ENCODE data around the gene PREB.
"Not testable (repeated sequence)": the region's sequence is repeated elsewhere in the genome, so short reads cannot be mapped to it uniquely, and the experiment has no call there.

Gene PREB

GRCh38 chr2:27121906-27122305 is 12.5 kb downstream of the PREB start:
- H3K4me1 ChIP-seq (ENCODE audit: insufficient read depth, low read length): peaks cover 17% of the 10 kb centered on the region
- no peak overlapping the region for H3K27ac ChIP-seq (ENCODE audit: low read depth, low read length)
- no peaks in the 10 kb centered on the region for H3K9me3 ChIP-seq (ENCODE audit: low read length)

DNA sequence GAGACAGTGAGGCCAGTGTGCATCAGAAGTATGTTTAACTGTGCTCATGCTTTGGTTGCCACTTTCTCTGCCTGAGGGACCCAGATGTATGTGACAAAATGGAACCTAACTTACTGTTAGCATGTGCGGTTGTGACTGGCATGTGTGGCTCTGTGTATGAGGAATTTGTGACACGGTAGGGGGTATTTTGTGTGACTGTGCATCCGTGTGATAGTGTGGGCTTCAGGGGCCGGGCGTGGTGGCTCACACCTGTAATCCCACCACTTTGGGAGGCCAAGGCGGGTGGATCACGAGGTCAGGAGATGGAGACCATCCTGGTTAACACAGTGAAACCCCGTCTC is 15.1 kb downstream of the PREB start:
- not testable (repeated sequence) for H3K9ac ChIP-seq (ENCODE audit: low read length)

More at GRCh38 chr2:27121906-27122305, 12.5 kb downstream of the PREB start:
- Histone ChIP-seq H3K4me3 (ENCODE audit: low read depth in 1 of 2, low read length in 2 of 2) (no peak overlapping the region), H3K27me3 (ENCODE audit: control insufficient read depth in 1 of 2, insufficient read depth in 2 of 2, low read length in 2 of 2) (peaks cover 7 to 13% of the 10 kb centered on the region in 2 donors), H3K9ac (ENCODE audit: low read length) (no peak overlapping the region), H3K36me3 (ENCODE audit: insufficient read depth, low read length) (no peaks in the 10 kb centered on the region)

DNA sequence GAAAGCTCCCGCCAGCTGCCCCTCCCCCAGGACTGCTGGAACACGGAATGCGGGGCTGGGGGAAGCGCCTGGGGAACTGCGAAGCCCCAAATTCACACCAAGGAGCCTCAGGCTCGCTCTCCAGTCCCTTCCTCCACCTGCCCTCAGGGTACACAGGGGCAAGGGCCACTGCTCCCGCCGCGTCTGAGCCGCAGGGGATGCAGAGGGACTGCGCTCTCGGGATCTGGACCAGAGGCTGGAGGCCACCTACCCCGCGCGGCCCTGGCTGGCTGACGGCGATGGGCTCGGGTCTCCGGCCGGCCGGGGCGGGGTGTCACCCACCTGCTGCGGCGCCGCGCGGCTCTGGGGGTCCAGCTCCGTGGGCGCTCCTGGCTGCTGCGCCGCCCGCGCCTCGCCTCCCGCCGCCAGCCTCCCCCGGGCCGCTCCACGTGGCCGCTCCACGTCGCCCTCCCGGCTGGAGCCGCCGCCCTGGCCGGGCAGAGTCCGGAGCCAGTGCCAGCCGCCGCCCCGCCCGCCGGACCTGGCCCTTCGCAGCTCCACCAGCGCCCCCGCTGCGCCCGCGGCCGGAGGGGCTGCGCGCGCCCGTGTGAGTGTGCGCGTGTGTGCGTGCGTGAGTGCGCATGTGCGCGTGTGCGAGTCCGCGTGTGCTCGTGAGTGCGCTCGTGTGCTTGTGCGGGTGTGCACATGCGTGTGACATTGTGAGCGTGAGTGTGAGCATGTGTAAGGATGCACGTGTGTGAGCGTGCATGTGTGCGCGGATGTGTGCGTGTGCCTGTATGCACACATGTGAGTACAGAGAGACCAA is 15.7 kb downstream of the PREB start, which contains the start of gene CGREF1:
Gene CGREF1 (minus strand): TSS at position 604 of the 805 bp plus-strand sequence. CDS start 14,762 bp downstream, outside the sequence.
- Histone ChIP-seq H3K27me3 (ENCODE audit: control insufficient read depth in 1 of 2, insufficient read depth in 2 of 2, low read length in 2 of 2) (peaks cover 8 to 13% of the 10 kb centered on the region in 2 donors), H3K4me1 (ENCODE audit: insufficient read depth, low read length) (peaks cover 13% of the 10 kb centered on the region), H3K27ac (ENCODE audit: low read depth, low read length) (no peak within 1 kb of the TSS), H3K4me3 (ENCODE audit: low read depth in 1 of 2, low read length in 2 of 2) (peak within 1 kb of the TSS; percentile 7 to 42), H3K36me3 (ENCODE audit: insufficient read depth, low read length) (no peaks in the 10 kb centered on the region), H3K9ac (ENCODE audit: low read length) (no peak within 1 kb of the TSS), H3K9me3 (ENCODE audit: low read length) (no peaks in the 10 kb centered on the region)

More for the DNA sequence above, 15.1 kb downstream of the PREB start:
- peak overlapping the region in 1 of 2 donors; percentile 42 for H3K4me3 ChIP-seq (ENCODE audit: low read depth in 1 of 2, low read length in 2 of 2)
- H3K27me3 ChIP-seq (ENCODE audit: control insufficient read depth in 1 of 2, insufficient read depth in 2 of 2, low read length in 2 of 2): peaks cover 8 to 13% of the 10 kb centered on the region in 2 donors
- H3K4me1 ChIP-seq (ENCODE audit: insufficient read depth, low read length): peaks cover 17% of the 10 kb centered on the region
- not testable (repeated sequence) for H3K9me3 ChIP-seq (ENCODE audit: low read length); H3K36me3 ChIP-seq (ENCODE audit: insufficient read depth, low read length); H3K27ac ChIP-seq (ENCODE audit: low read depth, low read length)

- no peaks in the 10 kb centered on the region for H3K9me3 ChIP-seq (ENCODE audit: low read length)
- peak overlapping the region in 1 of 2 donors; percentile 7 for H3K4me3 ChIP-seq (ENCODE audit: low read depth in 1 of 2, low read length in 2 of 2)
- no peak overlapping the region for H3K27ac ChIP-seq (ENCODE audit: low read depth, low read length)
- no peaks in the 10 kb centered on the region for H3K36me3 ChIP-seq (ENCODE audit: insufficient read depth, low read length)
- peaks cover 10% of the 10 kb centered on the region for H3K4me1 ChIP-seq (ENCODE audit: insufficient read depth, low read length)
- H3K9ac ChIP-seq (ENCODE audit: low read length): no peak overlapping the region
- H3K27me3 ChIP-seq (ENCODE audit: control insufficient read depth in 1 of 2, insufficient read depth in 2 of 2, low read length in 2 of 2): peaks cover 8 to 13% of the 10 kb centered on the region in 2 donors
These were observed 16.4 kb downstream of the PREB start for GRCh38 chr2:27117995-27118524.

DNA sequence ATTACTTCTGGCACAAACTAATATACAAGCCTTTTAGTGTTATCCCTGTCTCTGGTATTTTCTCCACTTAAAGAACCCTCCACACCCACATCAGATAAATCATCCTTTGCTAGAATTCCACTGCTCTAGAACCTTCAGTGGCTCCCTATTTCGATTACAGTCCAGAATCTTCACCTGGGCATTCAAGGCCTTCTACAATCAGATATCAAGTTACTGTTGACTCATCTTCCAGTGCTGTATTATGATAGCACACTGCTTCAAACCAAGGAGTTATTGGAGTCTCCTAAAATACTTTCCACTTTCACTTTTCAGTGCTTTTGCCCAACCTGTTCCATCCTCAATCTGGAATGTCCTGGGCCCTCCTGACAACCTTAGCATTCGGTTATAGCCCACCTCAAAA is 18.9 kb downstream of the PREB start:
- Histone ChIP-seq H3K9ac (ENCODE audit: low read length) (no peak overlapping the region), H3K9me3 (ENCODE audit: low read length) (no peaks in the 10 kb centered on the region), H3K36me3 (ENCODE audit: insufficient read depth, low read length) (no peaks in the 10 kb centered on the region), H3K27ac (ENCODE audit: low read depth, low read length) (no peak overlapping the region), H3K4me1 (ENCODE audit: insufficient read depth, low read length) (peaks cover 6% of the 10 kb centered on the region), H3K27me3 (ENCODE audit: control insufficient read depth in 1 of 2, insufficient read depth in 2 of 2, low read length in 2 of 2) (peaks cover 8 to 13% of the 10 kb centered on the region in 2 donors), H3K4me3 (ENCODE audit: low read depth in 1 of 2, low read length in 2 of 2) (no peak overlapping the region)

- H3K9me3 ChIP-seq (ENCODE audit: low read length); H3K9ac ChIP-seq (ENCODE audit: low read length); H3K27me3 ChIP-seq (ENCODE audit: control insufficient read depth in 1 of 2, insufficient read depth in 2 of 2, low read length in 2 of 2); H3K4me1 ChIP-seq (ENCODE audit: insufficient read depth, low read length); H3K27ac ChIP-seq (ENCODE audit: low read depth, low read length); H3K36me3 ChIP-seq (ENCODE audit: insufficient read depth, low read length); H3K4me3 ChIP-seq (ENCODE audit: low read depth in 1 of 2, low read length in 2 of 2): not testable (repeated sequence)
These were observed 22.9 kb downstream of the PREB start for GRCh38 chr2:27111392-27112078.

DNA sequence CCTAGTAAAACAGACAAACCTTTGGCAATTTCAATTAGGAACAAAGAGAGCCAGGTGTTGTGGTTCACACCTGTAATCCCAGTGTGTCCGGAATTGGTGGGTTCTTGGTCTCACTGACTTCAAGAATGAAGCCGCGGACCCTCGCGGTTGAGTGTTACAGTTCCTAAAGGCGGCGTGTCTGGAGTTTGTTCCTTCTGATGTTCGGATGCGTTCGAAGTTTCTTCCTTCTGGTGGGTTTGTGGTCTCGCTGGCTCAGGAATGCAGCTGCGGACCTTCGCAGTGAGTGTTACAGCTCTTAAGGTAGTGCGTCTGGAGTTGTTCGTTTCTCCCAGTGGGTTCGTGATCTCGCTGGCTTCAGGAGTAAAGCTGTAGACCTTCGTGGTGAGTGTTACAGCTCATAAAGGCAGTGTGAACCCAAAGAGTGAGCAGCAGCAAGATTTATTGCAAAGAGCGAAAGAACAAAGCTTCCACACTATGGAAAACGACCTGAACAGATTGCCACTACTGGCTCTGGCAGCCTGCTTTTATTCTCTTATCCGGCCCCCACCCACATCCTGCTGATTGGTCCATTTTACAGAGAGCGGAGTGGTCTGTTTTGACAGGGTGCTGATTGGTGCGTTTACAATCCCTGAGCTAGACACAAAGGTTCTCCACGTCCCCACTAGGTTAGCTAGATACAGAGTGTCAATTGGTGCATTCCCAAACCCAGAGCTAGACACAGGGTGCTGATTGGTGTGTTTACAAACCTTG is 23.7 kb downstream of the PREB start:
- not testable (repeated sequence) for H3K36me3 ChIP-seq (ENCODE audit: insufficient read depth, low read length)

DNA sequence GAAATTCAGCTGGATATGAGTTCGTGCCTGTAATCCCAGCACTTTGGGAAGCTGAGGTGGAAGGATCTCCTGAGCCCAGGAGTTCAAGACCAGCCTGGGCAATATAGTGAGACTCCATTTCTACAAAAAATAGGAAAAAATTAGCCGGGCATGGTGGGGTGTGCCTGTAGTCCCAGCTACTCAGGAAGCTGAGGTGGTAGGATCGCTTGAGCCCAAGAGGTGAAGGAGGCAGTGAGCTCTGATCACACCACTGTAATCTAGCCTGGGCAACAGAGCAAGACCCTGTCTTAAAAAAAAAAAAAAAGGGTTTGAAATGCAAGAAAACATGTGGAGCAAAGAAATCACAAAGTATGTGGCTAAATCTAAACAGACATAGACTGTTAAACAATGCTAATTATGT is 25.4 kb downstream of the PREB start:
- no peak overlapping the region for H3K4me3 ChIP-seq (ENCODE audit: low read depth in 1 of 2, low read length in 2 of 2)
- no peaks in the 10 kb centered on the region for H3K9me3 ChIP-seq (ENCODE audit: low read length)
- no peak overlapping the region for H3K9ac ChIP-seq (ENCODE audit: low read length)
- no peaks in the 10 kb centered on the region for H3K36me3 ChIP-seq (ENCODE audit: insufficient read depth, low read length)
- H3K27ac ChIP-seq (ENCODE audit: low read depth, low read length): no peak overlapping the region
- no peaks in the 10 kb centered on the region for H3K27me3 ChIP-seq (ENCODE audit: control insufficient read depth in 1 of 2, insufficient read depth in 2 of 2, low read length in 2 of 2)
- H3K4me1 ChIP-seq (ENCODE audit: insufficient read depth, low read length): no peaks in the 10 kb centered on the region

More for the DNA sequence above, 23.7 kb downstream of the PREB start:
- not testable (repeated sequence) for H3K4me3 ChIP-seq (ENCODE audit: low read depth in 1 of 2, low read length in 2 of 2); H3K9me3 ChIP-seq (ENCODE audit: low read length); H3K27me3 ChIP-seq (ENCODE audit: control insufficient read depth in 1 of 2, insufficient read depth in 2 of 2, low read length in 2 of 2); H3K27ac ChIP-seq (ENCODE audit: low read depth, low read length); H3K9ac ChIP-seq (ENCODE audit: low read length); H3K4me1 ChIP-seq (ENCODE audit: insufficient read depth, low read length)

- Histone ChIP-seq H3K27ac (ENCODE audit: low read depth, low read length) (no peak overlapping the region), H3K4me1 (ENCODE audit: insufficient read depth, low read length) (no peaks in the 10 kb centered on the region), H3K27me3 (ENCODE audit: control insufficient read depth in 1 of 2, insufficient read depth in 2 of 2, low read length in 2 of 2) (no peaks in the 10 kb centered on the region), H3K4me3 (ENCODE audit: low read depth in 1 of 2, low read length in 2 of 2) (no peak overlapping the region), H3K36me3 (ENCODE audit: insufficient read depth, low read length) (no peaks in the 10 kb centered on the region), H3K9me3 (ENCODE audit: low read length) (no peaks in the 10 kb centered on the region), H3K9ac (ENCODE audit: low read length) (no peak overlapping the region)
These were observed 26.2 kb downstream of the PREB start for GRCh38 chr2:27108221-27108620.

- no peaks in the 10 kb centered on the region for H3K4me1 ChIP-seq (ENCODE audit: insufficient read depth, low read length)
- H3K9ac ChIP-seq (ENCODE audit: low read length): no peak overlapping the region
- no peak overlapping the region for H3K4me3 ChIP-seq (ENCODE audit: low read depth in 1 of 2, low read length in 2 of 2)
- H3K27ac ChIP-seq (ENCODE audit: low read depth, low read length): no peak overlapping the region
- H3K27me3 ChIP-seq (ENCODE audit: control insufficient read depth in 1 of 2, insufficient read depth in 2 of 2, low read length in 2 of 2): no peaks in the 10 kb centered on the region
- H3K36me3 ChIP-seq (ENCODE audit: insufficient read depth, low read length): no peaks in the 10 kb centered on the region
- H3K9me3 ChIP-seq (ENCODE audit: low read length): no peaks in the 10 kb centered on the region
These were observed 28.5 kb downstream of the PREB start for GRCh38 chr2:27105981-27106380.

DNA sequence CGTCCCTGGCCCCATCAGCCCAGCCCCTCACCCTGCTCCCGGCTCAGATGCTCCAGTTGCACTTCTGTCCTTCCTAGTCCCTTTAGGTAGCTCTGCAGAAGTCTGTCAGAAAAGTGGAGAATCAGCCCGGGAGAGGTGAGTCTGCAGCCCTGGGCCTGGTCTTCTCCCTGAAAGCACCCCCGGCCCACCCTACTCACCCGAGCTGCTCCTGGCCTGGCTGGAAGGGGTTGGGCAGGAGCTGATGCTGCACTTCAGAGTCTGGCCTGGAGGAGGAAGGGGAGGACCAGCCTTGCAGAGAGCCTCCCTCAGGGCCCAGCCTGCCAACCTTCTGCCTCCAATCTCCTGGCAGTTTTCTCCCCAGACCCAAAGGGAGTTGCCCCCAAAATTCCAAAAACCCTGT is 32.1 kb downstream of the PREB start:
- H3K36me3 ChIP-seq (ENCODE audit: insufficient read depth, low read length): no peaks in the 10 kb centered on the region
- H3K27me3 ChIP-seq (ENCODE audit: control insufficient read depth in 1 of 2, insufficient read depth in 2 of 2, low read length in 2 of 2): no peaks in the 10 kb centered on the region
- no peak overlapping the region for H3K4me3 ChIP-seq (ENCODE audit: low read depth in 1 of 2, low read length in 2 of 2)
- no peaks in the 10 kb centered on the region for H3K9me3 ChIP-seq (ENCODE audit: low read length)
- H3K4me1 ChIP-seq (ENCODE audit: insufficient read depth, low read length): no peaks in the 10 kb centered on the region
- no peak overlapping the region for H3K9ac ChIP-seq (ENCODE audit: low read length)
- no peak overlapping the region for H3K27ac ChIP-seq (ENCODE audit: low read depth, low read length)

All from muscle layer of colon (tissue), 2 donors.